Right ventricle myocardium superior (tissue), 1 donor: ENCODE data around the gene CD320. TPM values are rescaled to one million over a fixed set of nuclear protein-coding genes. Genes with fewer than 3 reads are reported as not detected.
"Not testable (repeated sequence)": the region's sequence is repeated elsewhere in the genome, so short reads cannot be mapped to it uniquely, and the experiment has no call there.

Experiments
- ATAC-seq: fragments of 200-7000 bp; cut with Tn5 transposase; one replicate; pipeline ENCODE4 v1.9.1; 2020; ENCODE audit warnings: mild to moderate bottlenecking; ENCODE audit not compliant: poor library complexity
- DNase-seq: peaks from one replicate; pipeline ENCODE4 v3.0.0-alpha.2; 2020
- intact Hi-C: fragments of 100-400 bp; cut with DNase I; formaldehyde crosslinking; loops from one replicate; pipeline ENCODE4 v1.11.2; 2022
- total RNA-seq: library from RNA; stranded (reverse); fragmentation: NEBNext Ultra II Directional; extraction: Animal tissue kit (Norgen Biotek cat#: 25700); gene quantifications from one replicate; pipeline ENCODE4 v1.2.1, GENCODE V29; 2021
- donor health status: DM: no; HTN: yes; CAD: no; lungs with severe emphysema.

CD320 gene
- total RNA-seq, 1 donor from 2014 or later = 34.5 TPM

- ATAC-seq (no peak), DNase-seq (no peak)
- intact Hi-C loops = no loop called here
Measured at GRCh38 chr19:8335343-8336071, 27.3 kb upstream of the CD320 start.

GRCh38 chr19:8334458-8335342, 26.5 kb upstream of the CD320 start:
- peak; percentile 62 for DNase-seq
- peak; percentile 69 for ATAC-seq
- intact Hi-C loops = no loop called here

GRCh38 chr19:8333767-8334457, 25.8 kb upstream of the CD320 start:
- intact Hi-C loops = no loop called here
- ATAC-seq (no peak), DNase-seq (no peak)

GRCh38 chr19:8332976-8333766, 25.0 kb upstream of the CD320 start:
- DNase-seq = no peak
- intact Hi-C loops = no loop called here
- ATAC-seq = peak; percentile 12

GRCh38 chr19:8331263-8331845, 23.2 kb upstream of the CD320 start:
- no peak for DNase-seq
- intact Hi-C loops = no loop called here
- no peak for ATAC-seq

GRCh38 chr19:8329996-8330395, 21.8 kb upstream of the CD320 start:
- ATAC-seq (no peak), DNase-seq (no peak)
- intact Hi-C loops = no loop called here

GRCh38 chr19:8325454-8325853, 17.3 kb upstream of the CD320 start:
- ATAC-seq (no peak), DNase-seq (no peak)
- intact Hi-C loops = no loop called here

- DNase-seq (peak; percentile 65), ATAC-seq (peak; percentile 0)
- intact Hi-C loops = no loop called here
Measured at GRCh38 chr19:8324186-8325050, 16.3 kb upstream of the CD320 start.

- ATAC-seq (no peak), DNase-seq (no peak)
- intact Hi-C loops = no loop called here
Measured at GRCh38 chr19:8323781-8324185, 15.6 kb upstream of the CD320 start.

- DNase-seq = no peak
- intact Hi-C loops = no loop called here
- ATAC-seq = no peak
Measured at GRCh38 chr19:8322638-8322997, 14.5 kb upstream of the CD320 start.

- no peak for ATAC-seq
- no peak for DNase-seq
- intact Hi-C loops = no loop called here
Measured at GRCh38 chr19:8321986-8322637, 14.0 kb upstream of the CD320 start.

GRCh38 chr19:8321067-8321985, 13.2 kb upstream of the CD320 start, which contains the start of the genes NDUFA7 and RPS28:
Gene NDUFA7, minus strand, starts transcription at chr19:8321375. Its CDS starts 17 bp downstream, at chr19:8321358.
Gene RPS28, plus strand, starts transcription at chr19:8321496. Its CDS starts 35 bp downstream, at chr19:8321531.
- DNase-seq (peak; percentile 99), ATAC-seq (peak; percentile 96)
- intact Hi-C loops = no loop called here

GRCh38 chr19:8320564-8321066, 12.5 kb upstream of the CD320 start:
- intact Hi-C loops = no loop called here
- DNase-seq = no peak
- peak; percentile 1 for ATAC-seq

- ATAC-seq (no peak), DNase-seq (no peak)
- intact Hi-C loops = no loop called here
Measured at GRCh38 chr19:8319807-8320520, 11.8 kb upstream of the CD320 start.

- ATAC-seq, DNase-seq, intact Hi-C loops: not testable (repeated sequence)
Measured at GRCh38 chr19:8318835-8319234, 10.7 kb upstream of the CD320 start.
